Epithelial cell of esophagus (primary cell): Measurements from ENCODE around the gene ANKRD45.
"Not testable (repeated sequence)": the region's sequence is repeated elsewhere in the genome, so short reads cannot be mapped to it uniquely, and the experiment has no call there.

Source experiments
- DNase-seq: peaks from one replicate; pipeline ENCODE4 v3.0.0; 2010; ENCODE audit warnings: low read depth
- H3K4me3 ChIP-seq: 2 replicates; pipeline ENCODE4 v1.5.1; 2011; ENCODE audit warnings: mild to moderate bottlenecking, low read length, control low read depth
- TF ChIP-seq, protein P1 (sequence below): IDR thresholded peaks from 2 replicates; pipeline ENCODE4 v1.5.1; 2011; ENCODE audit warnings: low read depth, mild to moderate bottlenecking, low read length, control low read depth, inconsistent platforms; ENCODE audit not compliant: insufficient read depth; ENCODE audit errors: missing control alignments

Gene ANKRD45

GRCh38 chr1:173580658-173581057 lies 89.0 kb downstream of the ANKRD45 start:
- TF ChIP-seq, protein P1, sequence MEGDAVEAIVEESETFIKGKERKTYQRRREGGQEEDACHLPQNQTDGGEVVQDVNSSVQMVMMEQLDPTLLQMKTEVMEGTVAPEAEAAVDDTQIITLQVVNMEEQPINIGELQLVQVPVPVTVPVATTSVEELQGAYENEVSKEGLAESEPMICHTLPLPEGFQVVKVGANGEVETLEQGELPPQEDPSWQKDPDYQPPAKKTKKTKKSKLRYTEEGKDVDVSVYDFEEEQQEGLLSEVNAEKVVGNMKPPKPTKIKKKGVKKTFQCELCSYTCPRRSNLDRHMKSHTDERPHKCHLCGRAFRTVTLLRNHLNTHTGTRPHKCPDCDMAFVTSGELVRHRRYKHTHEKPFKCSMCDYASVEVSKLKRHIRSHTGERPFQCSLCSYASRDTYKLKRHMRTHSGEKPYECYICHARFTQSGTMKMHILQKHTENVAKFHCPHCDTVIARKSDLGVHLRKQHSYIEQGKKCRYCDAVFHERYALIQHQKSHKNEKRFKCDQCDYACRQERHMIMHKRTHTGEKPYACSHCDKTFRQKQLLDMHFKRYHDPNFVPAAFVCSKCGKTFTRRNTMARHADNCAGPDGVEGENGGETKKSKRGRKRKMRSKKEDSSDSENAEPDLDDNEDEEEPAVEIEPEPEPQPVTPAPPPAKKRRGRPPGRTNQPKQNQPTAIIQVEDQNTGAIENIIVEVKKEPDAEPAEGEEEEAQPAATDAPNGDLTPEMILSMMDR: no peak

DNA sequence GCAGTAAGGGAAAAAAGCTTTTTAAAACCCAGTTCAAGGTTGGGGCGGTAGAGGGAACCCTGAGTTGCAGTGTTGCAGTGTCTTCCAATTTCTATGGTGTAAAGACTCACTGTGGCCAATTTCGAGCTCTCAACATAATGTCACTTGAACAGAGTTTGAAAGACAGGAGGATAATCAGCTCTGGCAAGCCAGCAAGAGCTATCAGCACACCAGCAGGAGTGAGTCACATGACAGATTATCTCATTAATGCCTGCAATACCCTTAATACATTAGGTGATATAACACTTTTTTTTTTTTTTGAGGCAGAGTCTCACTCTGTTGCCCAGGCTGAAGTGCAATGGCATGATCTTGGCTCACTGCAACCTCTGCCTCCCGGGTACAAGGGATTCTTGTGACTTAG lies 89.6 kb downstream of the ANKRD45 start:
- no peak overlapping the region for H3K4me3 ChIP-seq
- TF ChIP-seq, protein P1: no peak
- peak; percentile 11 for DNase-seq

More at GRCh38 chr1:173580658-173581057, 89.0 kb downstream of the ANKRD45 start:
- no peak for DNase-seq
- no peak overlapping the region for H3K4me3 ChIP-seq

- peak; percentile 56 for DNase-seq
- TF ChIP-seq, protein P1: no peak
- no peak overlapping the region for H3K4me3 ChIP-seq
Observed at GRCh38 chr1:173573596-173573995, 96.1 kb downstream of the ANKRD45 start.

DNA sequence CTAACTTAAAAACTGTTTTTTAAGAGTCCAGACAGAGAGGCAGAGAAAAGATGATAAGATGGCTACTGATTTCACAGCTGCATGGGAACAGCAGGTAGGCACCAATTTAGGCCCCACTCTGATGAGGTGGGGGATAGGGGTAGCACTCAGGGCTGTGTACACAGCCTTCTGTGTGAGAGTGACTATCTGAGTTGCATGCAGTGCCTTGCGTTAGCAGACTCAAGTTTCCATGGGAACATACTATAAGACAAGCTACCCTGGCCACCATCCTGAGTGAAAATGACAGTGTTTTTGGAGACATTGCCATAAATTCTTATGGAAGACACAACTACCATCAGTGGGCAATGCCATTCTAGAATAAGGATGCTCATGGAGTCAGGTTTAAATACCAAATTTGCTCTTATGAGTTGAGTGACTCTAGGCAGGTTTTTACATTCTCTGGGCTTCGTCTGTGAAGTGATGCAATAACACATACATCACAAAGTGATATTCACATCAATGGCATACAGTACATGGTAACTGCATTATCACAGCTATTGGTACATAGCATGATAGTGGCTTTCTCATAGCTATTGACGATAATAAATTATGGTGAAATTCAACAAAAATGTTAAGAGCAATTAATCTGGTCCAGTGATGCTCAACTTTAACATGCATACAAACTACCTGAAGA lies 97.3 kb downstream of the ANKRD45 start:
- H3K4me3 ChIP-seq: no peak overlapping the region
- no peak for DNase-seq
- TF ChIP-seq, protein P1: no peak

DNA sequence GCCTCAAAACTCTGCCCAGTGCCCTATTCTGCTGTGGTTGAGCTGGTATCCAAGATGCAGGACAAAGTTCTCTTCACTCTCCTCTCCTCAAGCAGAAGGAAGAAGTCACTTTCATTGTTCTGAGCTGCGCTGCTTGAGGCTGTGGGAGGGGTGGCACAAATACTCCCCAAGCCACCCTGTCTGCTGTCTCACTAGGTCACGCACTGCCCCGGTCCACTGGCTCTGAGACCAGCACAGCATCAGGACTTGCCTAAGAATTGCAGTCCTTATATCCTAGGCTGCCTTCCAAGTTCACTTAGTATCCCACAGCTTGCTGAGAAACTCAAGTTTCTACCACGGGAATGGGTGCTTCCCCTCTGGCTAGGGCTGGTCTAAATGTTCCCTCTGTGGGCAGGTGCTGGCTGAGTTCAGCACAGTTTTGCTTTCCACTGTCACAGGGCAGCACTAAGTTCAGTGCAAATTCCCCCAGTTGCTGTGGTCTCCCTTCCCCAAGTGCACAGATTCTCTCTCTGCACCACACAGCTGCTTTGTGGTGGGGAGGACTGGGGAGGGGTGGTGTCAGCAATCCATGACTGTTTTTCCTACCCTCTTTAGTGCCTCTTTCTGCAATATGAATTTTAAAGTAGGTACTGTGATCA lies 99.2 kb downstream of the ANKRD45 start:
- no peak overlapping the region for H3K4me3 ChIP-seq
- no peak for DNase-seq
- TF ChIP-seq, protein P1: no peak

DNA sequence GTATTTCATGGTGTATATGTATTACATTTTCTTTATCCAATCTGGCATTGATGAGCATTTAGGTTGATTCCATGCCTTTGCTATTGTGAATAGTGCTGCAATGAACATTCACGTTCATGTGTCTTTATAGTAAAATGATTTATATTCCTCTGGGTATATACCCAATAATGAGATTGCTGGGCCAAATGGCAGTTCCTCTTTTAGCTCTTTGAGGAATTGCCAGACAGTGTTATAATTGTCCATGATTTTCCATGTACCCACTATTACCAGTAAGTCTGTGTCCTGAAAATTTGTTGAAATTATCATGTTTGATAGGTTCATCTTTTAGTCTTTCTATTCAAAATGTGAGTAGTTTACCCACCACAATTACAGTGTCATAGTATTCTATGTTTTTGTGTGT lies 101.2 kb downstream of the ANKRD45 start:
- no peak for DNase-seq
- TF ChIP-seq, protein P1: no peak
- no peak overlapping the region for H3K4me3 ChIP-seq

DNA sequence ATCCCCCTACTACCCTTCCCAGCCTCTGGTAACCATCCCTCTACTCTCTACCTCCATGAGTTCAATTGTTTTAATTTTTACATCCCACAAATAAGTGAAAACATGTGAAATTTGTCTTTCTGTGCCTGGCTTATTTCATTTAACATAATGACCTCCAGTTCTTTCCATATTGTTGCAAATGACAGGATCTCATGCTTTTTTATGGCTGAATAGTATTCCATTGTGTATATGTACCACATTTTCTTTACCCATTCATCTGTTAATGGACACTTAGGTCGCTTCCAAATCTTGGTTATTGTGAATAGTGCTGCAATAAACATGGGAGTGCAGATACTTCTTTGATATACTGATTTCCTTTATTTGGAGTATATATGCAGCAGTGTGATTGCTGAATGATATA lies 105.8 kb downstream of the ANKRD45 start:
- not testable (repeated sequence) for H3K4me3 ChIP-seq, DNase-seq
